CD8-positive, alpha-beta memory T cell (primary cell): Measurements from ENCODE around the gene MALT1. TPM values are rescaled to one million over a fixed set of nuclear protein-coding genes. Genes with fewer than 3 reads are reported as not detected.
A peak's percentile ranks its signal among the peaks of the same experiment; 100 is the strongest.

ENCODE experiments used
- CTCF ChIA-PET: fragments of 350-600 bp; sonication (Branson Sonifier 250); formaldehyde crosslinking; loops from one replicate; lab custom pipeline; 2021; ENCODE audit warnings: antibody characterized with exemption; lab: Charles Lee
- POLR2A ChIA-PET: fragments of 350-600 bp; sonication (Branson Sonifier 250); formaldehyde crosslinking; loops from one replicate; lab custom pipeline; 2021; ENCODE audit warnings: antibody characterized with exemption; lab: Charles Lee
- DNase-seq, 5 donors: peaks; one replicate each; pipeline versions ENCODE4 v3.0.0 to v3.0.0-alpha.2; 2020 to 2022; ENCODE audit warnings: mixed read lengths in 1 of 5
- H3K27ac ChIP-seq: one replicate; pipeline ENCODE4 v1.7.0; 2013; ENCODE audit warnings: low read depth, mild to moderate bottlenecking, low read length, moderate library complexity
- H3K27me3 ChIP-seq: 2 replicates; pipeline ENCODE4 v1.7.0; 2013; ENCODE audit warnings: low read length, mild to moderate bottlenecking; ENCODE audit not compliant: insufficient read depth, poor library complexity, severe bottlenecking
- H3K36me3 ChIP-seq: 2 replicates; pipeline ENCODE4 v1.7.0; 2013; ENCODE audit warnings: mild to moderate bottlenecking, low read length, moderate library complexity; ENCODE audit not compliant: insufficient read depth
- H3K4me1 ChIP-seq: 2 replicates; pipeline ENCODE4 v1.7.0; 2013; ENCODE audit warnings: mild to moderate bottlenecking, low read length, moderate library complexity; ENCODE audit not compliant: insufficient read depth
- H3K4me3 ChIP-seq: 2 replicates; pipeline ENCODE4 v1.7.0; 2013; ENCODE audit warnings: mild to moderate bottlenecking, low read length
- H3K9me3 ChIP-seq: 2 replicates; pipeline ENCODE4 v1.7.0; 2013; ENCODE audit warnings: mild to moderate bottlenecking, low read length
- H3K27ac Mint-ChIP-seq, 8 donors: one replicate each; pipeline ENCODE4 v1.8.0; 2020 to 2021; ENCODE audit warnings: mixed read lengths in 8 of 8, mild to moderate bottlenecking in 6 of 8, inconsistent platforms in 3 of 8, moderate library complexity in 3 of 8
- H3K27me3 Mint-ChIP-seq, 2 donors: one replicate each; pipeline ENCODE4 v1.8.0; 2020 to 2021; ENCODE audit warnings: mixed read lengths in 2 of 2, mild to moderate bottlenecking in 1 of 2, moderate library complexity in 1 of 2
- H3K36me3 Mint-ChIP-seq, 3 donors: one replicate each; pipeline ENCODE4 v1.8.0; 2020 to 2021; ENCODE audit warnings: mixed read lengths in 3 of 3, inconsistent platforms in 1 of 3, mild to moderate bottlenecking in 1 of 3
- H3K4me1 Mint-ChIP-seq, 3 donors: one replicate each; pipeline ENCODE4 v1.8.0; 2020 to 2021; ENCODE audit warnings: mixed read lengths in 3 of 3, inconsistent platforms in 1 of 3, mild to moderate bottlenecking in 1 of 3
- H3K4me3 Mint-ChIP-seq, 7 donors: one replicate each; pipeline ENCODE4 v1.8.0; 2020 to 2021; ENCODE audit warnings: mixed read lengths in 7 of 7, mild to moderate bottlenecking in 6 of 7, moderate library complexity in 4 of 7, inconsistent platforms in 2 of 7
- H3K9me3 Mint-ChIP-seq, 5 donors: one replicate each; pipeline ENCODE4 v1.8.0; 2020 to 2022; ENCODE audit warnings: mixed read lengths in 5 of 5, mild to moderate bottlenecking in 3 of 5, moderate library complexity in 2 of 5, inconsistent platforms in 1 of 5
- polyA plus RNA-seq: library from polyadenylated mRNA; unstranded; fragments of 300-500 nt; fragmentation: Illumina TruSeq; gene quantifications from one replicate; pipeline ENCODE4 v1.2.3, GENCODE V29; 2021
- total RNA-seq, 2 experiments: library from RNA; stranded (reverse); gene quantifications; one replicate each; pipeline ENCODE4 v1.2.3, GENCODE V29; 2021

The MALT1 gene
- total and polyA plus RNA-seq, 3 experiments from 2014 or later = 33.1 to 41.4 (median 35.8) TPM

DNA sequence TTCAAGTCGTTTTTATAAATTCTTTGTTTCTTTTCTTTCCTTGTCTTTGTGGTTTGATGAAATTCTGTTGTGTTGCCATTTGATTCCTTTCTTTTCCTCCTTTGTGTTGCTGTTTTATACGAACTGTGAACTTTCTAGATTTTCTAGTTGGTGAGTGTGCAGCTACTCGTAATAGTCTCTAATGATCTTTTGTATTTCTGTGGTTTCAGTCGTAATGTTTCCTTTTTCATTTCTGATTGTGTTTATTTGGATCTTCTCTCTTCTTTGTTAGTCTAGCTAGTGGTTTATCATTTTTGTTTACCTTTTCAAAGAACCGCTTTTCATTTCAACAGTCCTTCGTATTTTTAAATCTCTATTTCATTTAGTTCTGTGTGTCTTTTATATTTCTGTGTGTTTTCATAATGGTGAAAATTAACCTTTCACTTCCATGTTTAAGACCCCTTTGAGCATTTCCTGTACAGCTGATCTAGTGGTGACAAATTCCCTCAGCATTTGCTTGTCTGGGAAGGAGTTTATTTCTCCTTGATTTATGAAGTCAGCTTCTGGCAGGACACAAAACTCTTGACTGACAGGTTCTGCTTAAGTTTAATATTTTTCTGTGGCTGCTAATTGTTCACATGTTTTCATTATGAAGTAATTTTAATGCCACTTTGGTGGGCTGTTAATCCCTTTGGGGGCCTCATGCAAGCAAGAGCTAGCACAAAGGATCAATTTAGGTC, 16.2 kb upstream of the MALT1 start:
- peak overlapping the region in 3 of 8 donors; percentile 25 to 90 (median 66) for H3K27ac Mint-ChIP-seq
- H3K4me1 Mint-ChIP-seq = peaks cover 67 to 89% (median 81%) of the 10 kb centered on the region in 3 donors
- Histone ChIP-seq H3K9me3 (peaks cover 6% of the 10 kb centered on the region), H3K27me3 (no peaks in the 10 kb centered on the region), H3K27ac (no peak overlapping the region), H3K36me3 (no peaks in the 10 kb centered on the region), H3K4me3 (no peak overlapping the region), H3K4me1 (peaks cover 54% of the 10 kb centered on the region)
- H3K9me3 Mint-ChIP-seq = peaks cover 0 to 19% (median 4%) of the 10 kb centered on the region in 5 donors
- CTCF ChIA-PET = interaction anchor here (0.9 to 1.5 kb wide), 3 partner anchors 16 to 109 kb away, joined by 3 to 5 read pairs (median 4); no protein-coding TSS in a partner anchor
- H3K4me3 Mint-ChIP-seq = peak overlapping the region in 2 of 7 donors; percentile 24 to 41
- no peaks in the 10 kb centered on the region for H3K27me3 Mint-ChIP-seq
- DNase-seq = no peak
- peaks cover 0 to 13% (median 0%) of the 10 kb centered on the region in 3 donors for H3K36me3 Mint-ChIP-seq
- POLR2A ChIA-PET = interaction anchor here (1.0 kb wide), 1 partner anchor 16 kb away, joined by 4 read pairs; the partner anchor contains the start of gene MALT1

DNA sequence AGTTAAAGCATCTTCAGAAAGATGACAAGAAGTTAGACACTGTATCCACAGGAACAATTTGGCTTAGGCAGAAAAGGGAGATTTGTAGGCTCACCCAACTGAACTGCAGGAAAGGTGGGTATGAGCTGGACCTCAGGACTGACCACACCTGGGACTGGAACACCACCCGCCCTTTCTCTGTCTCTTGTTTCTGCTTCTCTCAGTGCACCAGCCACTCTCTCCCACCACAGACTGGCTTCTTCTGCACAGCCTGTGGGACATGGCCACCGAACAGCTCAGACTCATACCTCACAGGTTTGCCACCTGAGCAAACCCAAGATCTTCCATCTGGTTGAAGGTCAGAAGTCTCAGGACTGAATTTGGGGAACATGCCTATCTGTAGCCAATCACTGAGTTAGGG, 14.2 kb upstream of the MALT1 start:
- Mint-ChIP-seq H3K4me1 (peaks cover 61 to 83% (median 82%) of the 10 kb centered on the region in 3 donors), H3K36me3 (peaks cover 0 to 13% (median 0%) of the 10 kb centered on the region in 3 donors), H3K27ac (peak overlapping the region in 5 of 8 donors; percentile 29 to 94 (median 41)), H3K27me3 (no peaks in the 10 kb centered on the region), H3K9me3 (peaks cover 0 to 19% (median 4%) of the 10 kb centered on the region in 5 donors), H3K4me3 (peak overlapping the region in 5 of 7 donors; percentile 6 to 80 (median 76))
- no peak overlapping the region for H3K27ac ChIP-seq
- H3K9me3 ChIP-seq = peaks cover 6% of the 10 kb centered on the region
- POLR2A ChIA-PET = interaction anchor here (3.5 kb wide), 1 partner anchor 14 kb away, joined by 43 read pairs; the partner anchor contains the start of gene MALT1
- peaks cover 44% of the 10 kb centered on the region for H3K4me1 ChIP-seq
- peak overlapping the region; percentile 35 for H3K4me3 ChIP-seq
- H3K36me3 ChIP-seq = no peaks in the 10 kb centered on the region
- no peaks in the 10 kb centered on the region for H3K27me3 ChIP-seq
- no peak for DNase-seq
- CTCF ChIA-PET = interaction anchor here (2.0 to 3.3 kb wide), 2 partner anchors 14 to 107 kb away, joined by 8 to 19 read pairs; partner anchors contain the start of gene MALT1

- H3K27ac Mint-ChIP-seq = peak overlapping the region; percentile 55 to 98 (median 88)
- no peak for DNase-seq
- peak overlapping the region; percentile 35 for H3K4me3 ChIP-seq
- H3K4me1 Mint-ChIP-seq = peaks cover 62 to 84% (median 81%) of the 10 kb centered on the region in 3 donors
- H3K9me3 Mint-ChIP-seq = peaks cover 0 to 19% (median 4%) of the 10 kb centered on the region in 5 donors
- H3K27me3 Mint-ChIP-seq = no peaks in the 10 kb centered on the region
- peaks cover 6% of the 10 kb centered on the region for H3K9me3 ChIP-seq
- H3K27me3 ChIP-seq = no peaks in the 10 kb centered on the region
- ChIA-PET CTCF (interaction anchor here (2.0 to 3.3 kb wide), 2 partner anchors 13 to 107 kb away, joined by 8 to 19 read pairs; partner anchors contain the start of gene MALT1), POLR2A (interaction anchor here (0.8 to 3.5 kb wide), 3 partner anchors 14 to 121 kb away, joined by 4 to 43 read pairs (median 5); partner anchors contain the start of gene MALT1)
- H3K27ac ChIP-seq = no peak overlapping the region
- peaks cover 44% of the 10 kb centered on the region for H3K4me1 ChIP-seq
- peaks cover 0 to 13% (median 2%) of the 10 kb centered on the region in 3 donors for H3K36me3 Mint-ChIP-seq
- H3K36me3 ChIP-seq = no peaks in the 10 kb centered on the region
- peak overlapping the region in 6 of 7 donors; percentile 64 to 82 (median 76) for H3K4me3 Mint-ChIP-seq
Measured at GRCh38 chr18:58657494-58657893, 13.8 kb upstream of the MALT1 start.

- H3K27me3 ChIP-seq = no peaks in the 10 kb centered on the region
- ChIA-PET CTCF (interaction anchor here (0.8 to 3.3 kb wide), 4 partner anchors 8 to 42 kb away, joined by 4 to 19 read pairs (median 4); partner anchors contain the start of gene MALT1), POLR2A (interaction anchor here (3.5 kb wide), 1 partner anchor 12 kb away, joined by 43 read pairs; the partner anchor contains the start of gene MALT1)
- Mint-ChIP-seq H3K27me3 (no peaks in the 10 kb centered on the region), H3K36me3 (peaks cover 3 to 8% (median 4%) of the 10 kb centered on the region in 3 donors), H3K4me3 (peak overlapping the region; percentile 48 to 91 (median 76)), H3K4me1 (peaks cover 45 to 64% (median 60%) of the 10 kb centered on the region in 3 donors), H3K9me3 (peaks cover 0 to 8% (median 4%) of the 10 kb centered on the region in 5 donors), H3K27ac (peak overlapping the region in 7 of 8 donors; percentile 7 to 92 (median 56))
- no peak overlapping the region for H3K4me3 ChIP-seq
- no peak for DNase-seq
- no peaks in the 10 kb centered on the region for H3K36me3 ChIP-seq
- H3K4me1 ChIP-seq = peaks cover 39% of the 10 kb centered on the region
- H3K27ac ChIP-seq = no peak overlapping the region
- H3K9me3 ChIP-seq = peaks cover 6% of the 10 kb centered on the region
Measured at GRCh38 chr18:58659691-58660090, 11.6 kb upstream of the MALT1 start.

DNA sequence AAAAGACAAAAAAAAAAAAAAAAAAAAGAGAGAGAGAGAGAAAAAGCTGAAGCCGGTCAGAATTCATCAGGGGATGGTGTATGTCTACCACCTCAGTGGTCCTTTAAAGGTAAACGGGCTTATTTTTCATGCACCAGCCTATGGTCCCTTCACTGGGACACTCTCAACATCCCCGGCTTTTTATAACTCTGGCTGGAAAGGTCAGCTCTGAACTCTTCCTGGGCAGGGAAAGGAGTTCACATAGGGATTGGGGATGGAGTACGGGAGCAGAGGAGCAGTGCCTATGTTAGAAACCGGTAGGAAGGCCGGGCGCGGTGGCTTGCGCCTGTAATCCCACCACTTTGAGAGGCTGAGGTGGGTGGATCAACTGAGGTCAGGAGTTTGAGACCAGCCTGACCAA, 10.3 kb upstream of the MALT1 start:
- no peak overlapping the region for H3K27ac ChIP-seq
- H3K9me3 ChIP-seq = no peaks in the 10 kb centered on the region
- Mint-ChIP-seq H3K27ac (peak overlapping the region in 1 of 8 donors; percentile 55), H3K9me3 (no peaks in the 10 kb centered on the region), H3K36me3 (peaks cover 0 to 4% (median 3%) of the 10 kb centered on the region in 3 donors), H3K27me3 (peaks cover 0 to 2% of the 10 kb centered on the region in 2 donors), H3K4me1 (peaks cover 41 to 58% (median 50%) of the 10 kb centered on the region in 3 donors), H3K4me3 (no peak overlapping the region)
- no peaks in the 10 kb centered on the region for H3K36me3 ChIP-seq
- ChIA-PET CTCF (no interaction called here), POLR2A (interaction anchor here (1.3 kb wide), 1 partner anchor 10 kb away, joined by 3 read pairs; the partner anchor contains the start of gene MALT1)
- no peak for DNase-seq
- H3K27me3 ChIP-seq = no peaks in the 10 kb centered on the region
- H3K4me3 ChIP-seq = no peak overlapping the region
- peaks cover 39% of the 10 kb centered on the region for H3K4me1 ChIP-seq

- Mint-ChIP-seq H3K4me1 (peaks cover 41 to 55% (median 47%) of the 10 kb centered on the region in 3 donors), H3K4me3 (no peak overlapping the region)
- CTCF ChIA-PET = no interaction called here
Measured at GRCh38 chr18:58661423-58661822, 9.8 kb upstream of the MALT1 start.

DNA sequence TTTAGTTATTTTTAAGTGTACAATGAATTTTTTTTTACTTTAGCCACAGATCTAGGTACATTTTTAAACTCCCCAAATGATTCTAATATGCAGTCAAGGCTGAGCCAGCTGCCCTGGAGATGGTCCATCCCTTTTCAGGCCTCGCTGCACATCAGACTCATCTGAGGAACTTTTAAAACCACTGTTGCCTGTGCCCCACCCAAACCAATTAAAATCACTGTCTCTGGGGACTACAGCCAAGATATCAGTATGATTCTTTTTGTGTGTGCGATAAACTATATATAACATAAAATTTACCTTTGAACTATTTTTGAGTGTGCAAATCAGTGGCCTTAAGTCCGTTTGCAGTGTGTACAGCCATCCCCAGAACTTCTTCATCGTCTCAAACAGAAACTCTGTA, 9.1 kb upstream of the MALT1 start:
- Mint-ChIP-seq H3K36me3 (peaks cover 0 to 4% (median 3%) of the 10 kb centered on the region in 3 donors), H3K4me1 (peaks cover 35 to 48% (median 40%) of the 10 kb centered on the region in 3 donors), H3K4me3 (peak overlapping the region in 1 of 7 donors; percentile 24), H3K9me3 (no peaks in the 10 kb centered on the region), H3K27me3 (peaks cover 0 to 2% of the 10 kb centered on the region in 2 donors), H3K27ac (no peak overlapping the region)
- H3K4me1 ChIP-seq = peaks cover 30% of the 10 kb centered on the region
- H3K36me3 ChIP-seq = no peaks in the 10 kb centered on the region
- no peak for DNase-seq
- ChIA-PET POLR2A (interaction anchor here (1.3 kb wide), 1 partner anchor 9 kb away, joined by 3 read pairs; the partner anchor contains the start of gene MALT1), CTCF (no interaction called here)
- H3K27me3 ChIP-seq = no peaks in the 10 kb centered on the region
- H3K27ac ChIP-seq = no peak overlapping the region
- H3K4me3 ChIP-seq = no peak overlapping the region
- no peaks in the 10 kb centered on the region for H3K9me3 ChIP-seq

More at GRCh38 chr18:58661423-58661822, 9.8 kb upstream of the MALT1 start:
- H3K27me3 ChIP-seq = no peaks in the 10 kb centered on the region
- H3K4me3 ChIP-seq = no peak overlapping the region
- H3K36me3 Mint-ChIP-seq = peaks cover 0 to 4% (median 3%) of the 10 kb centered on the region in 3 donors
- POLR2A ChIA-PET = interaction anchor here (1.3 kb wide), 1 partner anchor 10 kb away, joined by 3 read pairs; the partner anchor contains the start of gene MALT1
- H3K27ac Mint-ChIP-seq = no peak overlapping the region
- peaks cover 0 to 2% of the 10 kb centered on the region in 2 donors for H3K27me3 Mint-ChIP-seq
- no peaks in the 10 kb centered on the region for H3K9me3 Mint-ChIP-seq
- no peaks in the 10 kb centered on the region for H3K36me3 ChIP-seq
- H3K27ac ChIP-seq = no peak overlapping the region
- no peak for DNase-seq
- H3K9me3 ChIP-seq = no peaks in the 10 kb centered on the region
- H3K4me1 ChIP-seq = peaks cover 37% of the 10 kb centered on the region
